NCI-H524 treated with DMSO at 0.1 percent for 48 hours (cell line): ENCODE data around the gene PRSS57.

Source experiments
- DNase-seq: peaks from one replicate; lab custom pipeline; 2025; lab: John Stamatoyannopoulos, UW

PRSS57 gene

GRCh38 chr19:652467-653389 lies 42.5 kb downstream of the PRSS57 start:
- no peak for DNase-seq

- no peak for DNase-seq
These were observed 43.3 kb downstream of the PRSS57 start for GRCh38 chr19:651991-652390.

- DNase-seq: no peak
These were observed 44.0 kb downstream of the PRSS57 start for GRCh38 chr19:651114-651818.

- no peak for DNase-seq
These were observed 45.1 kb downstream of the PRSS57 start for GRCh38 chr19:650121-650520.

- DNase-seq: no peak
These were observed 46.1 kb downstream of the PRSS57 start for GRCh38 chr19:648904-649801.

- DNase-seq: no peak
These were observed 46.9 kb downstream of the PRSS57 start for GRCh38 chr19:648305-648704.

GRCh38 chr19:647566-648284 lies 47.5 kb downstream of the PRSS57 start:
- no peak for DNase-seq

- DNase-seq: no peak
These were observed 48.3 kb downstream of the PRSS57 start for GRCh38 chr19:646779-647565.

- DNase-seq: no peak
These were observed 49.1 kb downstream of the PRSS57 start for GRCh38 chr19:645912-646778.

GRCh38 chr19:644789-645188 lies 50.5 kb downstream of the PRSS57 start:
- DNase-seq: no peak

- DNase-seq: no peak
These were observed 50.9 kb downstream of the PRSS57 start for GRCh38 chr19:644363-644762.

- DNase-seq: no peak
These were observed 51.5 kb downstream of the PRSS57 start for GRCh38 chr19:643736-644135.

GRCh38 chr19:642767-643727 lies 52.2 kb downstream of the PRSS57 start:
- no peak for DNase-seq

- DNase-seq: no peak
These were observed 53.5 kb downstream of the PRSS57 start for GRCh38 chr19:641702-642101.

GRCh38 chr19:640606-641189 lies 54.6 kb downstream of the PRSS57 start:
- no peak for DNase-seq

GRCh38 chr19:640161-640558 lies 55.1 kb downstream of the PRSS57 start:
- DNase-seq: no peak

GRCh38 chr19:639253-640160 lies 55.7 kb downstream of the PRSS57 start, which contains the start of gene FGF22:
Gene FGF22, plus strand, starts transcription at chr19:639879. Its CDS starts 47 bp downstream, at chr19:639926.
- no peak for DNase-seq
